Epithelial cell of proximal tubule (primary cell): ENCODE data around the gene TNFRSF12A. TPM values are rescaled to one million over a fixed set of nuclear protein-coding genes. Genes with fewer than 3 reads are reported as not detected.
"Not testable (repeated sequence)": the region's sequence is repeated elsewhere in the genome, so short reads cannot be mapped to it uniquely, and the experiment has no call there.

ENCODE experiments used
- DNase-seq: peaks from one replicate; pipeline ENCODE4 v3.0.0-alpha.2; 2011; ENCODE audit warnings: low read depth
- H3K4me3 ChIP-seq: 2 replicates; pipeline ENCODE4 v1.5.1; 2011; ENCODE audit warnings: low read depth, mild to moderate bottlenecking, low read length
- total RNA-seq: library from RNA; depleted of rRNA; stranded (reverse); fragments of >200 nt; gene quantifications from 2 replicates; pipeline ENCODE4 v1.2.3, GENCODE V29; 2015
- TF ChIP-seq, protein P1 (sequence below): conservative IDR thresholded peaks from 2 replicates; pipeline ENCODE4 v1.5.1; 2012; ENCODE audit warnings: low read depth, mild to moderate bottlenecking, low read length

TNFRSF12A gene
- total RNA-seq, 1 donor from 2014 or later = 451 TPM

- no peak for DNase-seq
- TF ChIP-seq, protein P1, sequence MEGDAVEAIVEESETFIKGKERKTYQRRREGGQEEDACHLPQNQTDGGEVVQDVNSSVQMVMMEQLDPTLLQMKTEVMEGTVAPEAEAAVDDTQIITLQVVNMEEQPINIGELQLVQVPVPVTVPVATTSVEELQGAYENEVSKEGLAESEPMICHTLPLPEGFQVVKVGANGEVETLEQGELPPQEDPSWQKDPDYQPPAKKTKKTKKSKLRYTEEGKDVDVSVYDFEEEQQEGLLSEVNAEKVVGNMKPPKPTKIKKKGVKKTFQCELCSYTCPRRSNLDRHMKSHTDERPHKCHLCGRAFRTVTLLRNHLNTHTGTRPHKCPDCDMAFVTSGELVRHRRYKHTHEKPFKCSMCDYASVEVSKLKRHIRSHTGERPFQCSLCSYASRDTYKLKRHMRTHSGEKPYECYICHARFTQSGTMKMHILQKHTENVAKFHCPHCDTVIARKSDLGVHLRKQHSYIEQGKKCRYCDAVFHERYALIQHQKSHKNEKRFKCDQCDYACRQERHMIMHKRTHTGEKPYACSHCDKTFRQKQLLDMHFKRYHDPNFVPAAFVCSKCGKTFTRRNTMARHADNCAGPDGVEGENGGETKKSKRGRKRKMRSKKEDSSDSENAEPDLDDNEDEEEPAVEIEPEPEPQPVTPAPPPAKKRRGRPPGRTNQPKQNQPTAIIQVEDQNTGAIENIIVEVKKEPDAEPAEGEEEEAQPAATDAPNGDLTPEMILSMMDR = no peak
- no peak overlapping the region for H3K4me3 ChIP-seq
These were observed 29.8 kb downstream of the TNFRSF12A start for GRCh38 chr16:3049921-3050481.

GRCh38 chr16:3050487-3050886, 30.3 kb downstream of the TNFRSF12A start:
- H3K4me3 ChIP-seq = no peak overlapping the region
- TF ChIP-seq, protein P1 = no peak
- no peak for DNase-seq

DNA sequence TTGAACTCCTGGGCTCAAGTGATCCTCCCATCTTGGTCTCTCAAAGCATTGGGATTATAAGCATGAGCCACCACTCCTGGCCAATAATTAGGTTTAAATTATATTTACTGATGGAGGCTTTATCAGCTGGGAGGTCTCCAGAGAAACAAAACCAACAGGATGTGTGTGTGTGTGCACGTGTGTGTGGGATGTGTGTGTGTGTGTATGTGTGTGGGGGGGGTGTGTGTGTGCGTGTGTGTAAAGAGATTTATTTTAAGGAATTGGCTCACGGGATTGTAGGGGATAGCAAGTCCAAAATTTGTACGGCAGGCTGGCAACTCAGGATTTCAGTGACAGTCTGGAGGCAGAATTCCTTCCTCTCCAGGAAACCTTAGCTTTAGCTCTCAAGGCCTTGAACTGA, 30.8 kb downstream of the TNFRSF12A start:
- TF ChIP-seq, protein P1 = no peak
- no peak for DNase-seq
- no peak overlapping the region for H3K4me3 ChIP-seq

DNA sequence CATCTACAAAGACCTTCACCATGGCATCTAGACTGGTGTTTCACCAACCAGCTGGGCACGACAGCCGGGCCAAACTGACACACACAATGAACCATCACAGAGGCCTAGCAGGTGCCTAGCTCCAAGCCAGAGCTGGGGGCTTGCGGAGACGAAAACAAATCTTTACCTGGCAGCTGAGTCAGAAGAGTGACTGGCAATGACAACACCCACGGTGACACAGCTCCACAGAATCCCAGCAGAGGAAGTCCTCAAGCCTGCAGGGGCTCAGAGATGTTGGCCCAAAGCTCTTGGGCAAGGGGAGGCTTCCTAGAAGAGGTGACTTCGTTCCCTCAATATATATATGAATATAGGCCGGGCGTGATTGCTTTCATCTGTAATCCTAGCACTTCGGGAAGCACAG, 31.3 kb downstream of the TNFRSF12A start:
- H3K4me3 ChIP-seq = no peak overlapping the region
- DNase-seq = no peak
- TF ChIP-seq, protein P1 = no peak

- not testable (repeated sequence) for H3K4me3 ChIP-seq, DNase-seq
These were observed 32.6 kb downstream of the TNFRSF12A start for GRCh38 chr16:3052571-3053329.

- not testable (repeated sequence) for DNase-seq, H3K4me3 ChIP-seq
These were observed 33.2 kb downstream of the TNFRSF12A start for GRCh38 chr16:3053330-3053710.

GRCh38 chr16:3054965-3055733, 35.0 kb downstream of the TNFRSF12A start:
- no peak overlapping the region for H3K4me3 ChIP-seq
- TF ChIP-seq, protein P1 = no peak
- DNase-seq = no peak

- not testable (repeated sequence) for H3K4me3 ChIP-seq, DNase-seq
These were observed 35.6 kb downstream of the TNFRSF12A start for GRCh38 chr16:3055734-3056115.
